Breast epithelium (tissue), 4 donors: Measurements from ENCODE around the gene AFF3. TPM values are rescaled to one million over a fixed set of nuclear protein-coding genes. Genes with fewer than 3 reads are reported as not detected.

Experiments
- DNase-seq, 2 donors: peaks; one replicate each; pipeline ENCODE4 v3.0.0-alpha.2; 2019; ENCODE audit warnings: low spot score in 2 of 2
- H3K27ac ChIP-seq, 2 donors: fragments of 200-600 bp; sonication (generic) in 1 of 2; one replicate each; pipeline ENCODE4 v1.5.1; 2016 to 2019; ENCODE audit warnings: mild to moderate bottlenecking in 1 of 2
- H3K27me3 ChIP-seq, 2 donors: fragments of 200-600 bp; sonication (generic) in 1 of 2; one replicate each; pipeline versions ENCODE4 v1.5.1 to v1.6.0; 2017 to 2019; ENCODE audit warnings: control low read depth in 1 of 2, mild to moderate bottlenecking in 1 of 2
- H3K36me3 ChIP-seq: fragments of 200-600 bp; one replicate; pipeline ENCODE4 v1.5.1; 2019
- H3K4me1 ChIP-seq, 2 donors: fragments of 200-600 bp; sonication (generic); one replicate each; pipeline ENCODE4 v1.5.1; 2016 to 2019; ENCODE audit warnings: control low read depth in 1 of 2
- H3K4me3 ChIP-seq, 3 donors: fragments of 200-600 bp; sonication (generic); 1 replicate in 2 of 3; 2 replicates in 1 of 3; pipeline ENCODE4 v1.5.1; 2016 to 2019; ENCODE audit warnings: mild to moderate bottlenecking in 3 of 3, moderate library complexity in 2 of 3
- H3K9me3 ChIP-seq, 2 donors: fragments of 200-600 bp; sonication (generic) in 1 of 2; one replicate each; pipeline ENCODE4 v1.5.1; 2016 to 2019; ENCODE audit warnings: control low read depth in 1 of 2
- POLR2A ChIP-seq: fragments of 450-650 bp; IDR thresholded peaks from one replicate; pipeline ENCODE4 v1.6.1; 2016; ENCODE audit warnings: antibody characterized with exemption, mild to moderate bottlenecking, moderate library complexity
- POLR2AphosphoS5 ChIP-seq, 3 donors: sonication (generic); formaldehyde crosslinking; IDR thresholded peaks; one replicate each; pipeline ENCODE4 v1.6.1; 2017; ENCODE audit warnings: antibody characterized with exemption in 3 of 3
- intact Hi-C: fragments of 100-400 bp; cut with DNase I; formaldehyde crosslinking; loops from one replicate; pipeline ENCODE4 v1.15.1; 2023; ENCODE audit warnings: low total_unique reads
- total RNA-seq, 3 donors: library from RNA; depleted of rRNA; stranded (reverse); fragments of >200 nt; gene quantifications; one replicate each; pipeline ENCODE4 v1.1.0, GENCODE V29; 2016
- TF ChIP-seq, protein P1 (sequence below), 3 donors: fragments of 450-650 bp; IDR thresholded peaks; one replicate each; pipeline ENCODE4 v1.5.1; 2016 to 2017; ENCODE audit warnings: antibody characterized with exemption in 3 of 3, mild to moderate bottlenecking in 3 of 3, moderate library complexity in 3 of 3

The AFF3 gene
- total RNA-seq, 3 donors from 2014 or later, result 8.2 to 116 (median 63.6) TPM

DNA sequence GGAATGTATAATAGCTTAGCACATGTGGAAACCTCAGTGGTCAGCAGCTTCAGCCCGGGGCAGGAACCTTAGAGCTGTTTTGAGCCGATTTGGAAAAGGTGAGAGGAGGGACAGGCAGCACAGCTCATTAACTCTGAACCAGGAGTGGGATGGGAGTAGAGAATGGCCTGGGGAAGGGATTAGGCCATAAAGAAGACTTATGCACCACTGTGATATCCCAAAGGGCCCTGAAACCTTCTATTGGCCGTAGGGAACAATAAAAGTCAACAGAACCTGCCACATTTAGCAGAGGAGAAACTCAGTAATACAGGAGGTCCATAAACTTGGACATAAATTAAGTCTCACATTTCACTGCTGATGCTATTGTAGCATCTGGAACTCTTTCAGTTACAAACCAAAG, 528.4 kb downstream of the AFF3 start:
- H3K4me3 ChIP-seq, result no peak overlapping the region
- DNase-seq, result no peak
- TF ChIP-seq POLR2A (no peak), POLR2AphosphoS5 (IDR thresholded peaks at IDR 0.05) (no peak)
- TF ChIP-seq, protein P1, sequence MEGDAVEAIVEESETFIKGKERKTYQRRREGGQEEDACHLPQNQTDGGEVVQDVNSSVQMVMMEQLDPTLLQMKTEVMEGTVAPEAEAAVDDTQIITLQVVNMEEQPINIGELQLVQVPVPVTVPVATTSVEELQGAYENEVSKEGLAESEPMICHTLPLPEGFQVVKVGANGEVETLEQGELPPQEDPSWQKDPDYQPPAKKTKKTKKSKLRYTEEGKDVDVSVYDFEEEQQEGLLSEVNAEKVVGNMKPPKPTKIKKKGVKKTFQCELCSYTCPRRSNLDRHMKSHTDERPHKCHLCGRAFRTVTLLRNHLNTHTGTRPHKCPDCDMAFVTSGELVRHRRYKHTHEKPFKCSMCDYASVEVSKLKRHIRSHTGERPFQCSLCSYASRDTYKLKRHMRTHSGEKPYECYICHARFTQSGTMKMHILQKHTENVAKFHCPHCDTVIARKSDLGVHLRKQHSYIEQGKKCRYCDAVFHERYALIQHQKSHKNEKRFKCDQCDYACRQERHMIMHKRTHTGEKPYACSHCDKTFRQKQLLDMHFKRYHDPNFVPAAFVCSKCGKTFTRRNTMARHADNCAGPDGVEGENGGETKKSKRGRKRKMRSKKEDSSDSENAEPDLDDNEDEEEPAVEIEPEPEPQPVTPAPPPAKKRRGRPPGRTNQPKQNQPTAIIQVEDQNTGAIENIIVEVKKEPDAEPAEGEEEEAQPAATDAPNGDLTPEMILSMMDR (IDR thresholded peaks at IDR 0.05), result no peak
- no peak overlapping the region for H3K27ac ChIP-seq
- no peaks in the 10 kb centered on the region for H3K36me3 ChIP-seq
- H3K9me3 ChIP-seq, result no peaks in the 10 kb centered on the region
- intact Hi-C loops, result no loop called here
- H3K4me1 ChIP-seq, result no peaks in the 10 kb centered on the region
- no peaks in the 10 kb centered on the region for H3K27me3 ChIP-seq

DNA sequence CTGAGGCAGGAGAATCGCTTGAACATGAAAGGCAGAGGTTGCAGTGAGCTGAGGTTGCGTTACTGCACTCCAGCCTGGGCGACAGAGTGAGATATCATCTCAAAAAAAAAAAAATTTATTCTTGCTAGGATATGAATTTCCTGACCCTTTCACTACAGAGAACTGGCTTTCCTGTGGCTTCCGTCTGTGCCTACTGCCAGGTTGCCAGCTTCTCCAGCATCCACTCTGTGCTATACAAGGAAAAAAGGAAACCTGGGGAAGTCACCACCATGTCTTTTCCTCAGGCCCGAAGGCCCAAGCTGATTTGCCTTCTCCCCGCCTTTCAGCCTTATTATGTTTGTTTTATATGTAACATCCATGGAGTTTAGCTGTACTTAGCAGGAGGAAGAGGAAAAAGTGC, 530.6 kb downstream of the AFF3 start:
- H3K9me3 ChIP-seq, result no peaks in the 10 kb centered on the region
- H3K27me3 ChIP-seq, result no peaks in the 10 kb centered on the region
- no peak overlapping the region for H3K4me3 ChIP-seq
- no peaks in the 10 kb centered on the region for H3K4me1 ChIP-seq
- H3K36me3 ChIP-seq, result no peaks in the 10 kb centered on the region
- TF ChIP-seq POLR2A (no peak), POLR2AphosphoS5 (IDR thresholded peaks at IDR 0.05) (no peak)
- TF ChIP-seq, protein P1 (IDR thresholded peaks at IDR 0.05), result no peak
- intact Hi-C loops, result no loop called here
- DNase-seq, result no peak
- no peak overlapping the region for H3K27ac ChIP-seq

DNA sequence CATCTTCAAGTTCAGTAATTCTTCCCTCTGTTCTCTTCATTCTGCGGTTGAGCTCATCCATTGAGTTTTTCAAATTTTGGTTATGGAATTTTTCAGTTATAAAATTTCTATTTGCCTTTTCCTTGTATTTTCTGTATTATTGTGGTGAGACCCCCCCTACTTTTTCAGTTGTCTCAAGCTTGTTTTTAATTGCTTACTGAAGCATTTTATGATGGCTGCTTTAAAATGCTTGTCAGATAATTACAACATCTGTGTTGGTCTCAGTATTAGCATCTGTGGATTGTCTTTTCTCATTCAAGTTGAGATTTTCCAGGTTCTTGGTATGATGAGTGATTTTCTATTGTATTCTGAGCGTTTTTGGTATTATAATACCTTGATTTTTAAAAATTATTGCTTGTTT, 531.4 kb downstream of the AFF3 start:
- no peaks in the 10 kb centered on the region for H3K4me1 ChIP-seq
- TF ChIP-seq POLR2A (no peak), POLR2AphosphoS5 (IDR thresholded peaks at IDR 0.05) (no peak)
- TF ChIP-seq, protein P1 (IDR thresholded peaks at IDR 0.05), result no peak
- no peaks in the 10 kb centered on the region for H3K36me3 ChIP-seq
- H3K27ac ChIP-seq, result no peak overlapping the region
- no peaks in the 10 kb centered on the region for H3K27me3 ChIP-seq
- no peak for DNase-seq
- intact Hi-C loops, result no loop called here
- H3K9me3 ChIP-seq, result no peaks in the 10 kb centered on the region
- H3K4me3 ChIP-seq, result no peak overlapping the region

DNA sequence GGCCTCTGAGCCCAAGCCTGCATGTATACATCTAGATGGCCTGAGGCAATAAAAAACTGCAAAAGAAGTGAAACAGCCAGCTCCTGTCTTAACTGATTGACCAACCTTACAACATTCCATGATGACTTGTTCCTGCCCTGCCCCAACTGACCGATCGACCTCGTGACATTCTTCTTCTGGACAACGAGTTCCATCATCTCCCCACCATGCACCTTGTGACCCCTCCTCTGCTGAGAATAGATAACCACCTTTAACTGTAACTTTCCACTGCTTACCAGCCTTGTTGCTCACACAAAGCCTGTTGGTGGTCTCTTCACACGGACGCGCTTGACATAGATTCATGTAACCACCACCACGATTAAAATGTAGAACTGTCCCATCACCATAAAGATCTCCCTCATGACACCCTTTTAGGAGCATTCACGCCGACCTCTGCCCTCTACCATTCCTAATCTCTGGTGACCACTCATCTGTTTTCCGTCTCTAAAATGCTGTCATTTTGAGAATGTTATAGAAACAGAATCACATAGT, 532.5 kb downstream of the AFF3 start:
- H3K9me3 ChIP-seq, result no peaks in the 10 kb centered on the region
- no peak overlapping the region for H3K4me3 ChIP-seq
- DNase-seq, result no peak
- H3K4me1 ChIP-seq, result no peaks in the 10 kb centered on the region
- no peaks in the 10 kb centered on the region for H3K27me3 ChIP-seq
- intact Hi-C loops, result loop anchor here (10.0 kb wide), 1 partner anchor 355 kb away; no protein-coding TSS in a partner anchor
- no peak for TF ChIP-seq POLR2AphosphoS5 (IDR thresholded peaks at IDR 0.05)
- no peak for TF ChIP-seq POLR2A
- TF ChIP-seq, protein P1 (IDR thresholded peaks at IDR 0.05), result no peak
- no peak overlapping the region for H3K27ac ChIP-seq
- no peaks in the 10 kb centered on the region for H3K36me3 ChIP-seq

DNA sequence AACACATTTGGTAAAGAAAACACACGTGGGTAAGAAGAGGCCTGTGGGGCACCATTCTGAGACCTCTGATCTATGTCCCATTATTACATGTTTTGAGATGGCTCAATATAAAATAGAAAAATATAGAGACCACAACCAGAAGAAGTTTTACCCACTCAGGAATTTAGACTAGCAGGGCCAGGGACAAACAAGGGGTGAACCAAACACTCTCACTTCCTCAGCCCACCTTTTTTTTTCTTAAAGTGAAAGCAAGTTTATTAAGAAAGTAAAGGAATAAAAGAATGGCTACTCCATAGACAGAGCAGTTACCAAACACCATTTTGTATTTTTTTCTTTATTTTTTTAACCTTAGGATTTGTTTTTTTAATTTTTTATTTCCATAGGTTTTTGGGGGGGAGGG, 533.5 kb downstream of the AFF3 start:
- Histone ChIP-seq H3K27ac (no peak overlapping the region), H3K9me3 (no peaks in the 10 kb centered on the region), H3K27me3 (no peaks in the 10 kb centered on the region), H3K4me3 (no peak overlapping the region), H3K4me1 (no peaks in the 10 kb centered on the region), H3K36me3 (no peaks in the 10 kb centered on the region)
- intact Hi-C loops, result loop anchor here (10.0 kb wide), 1 partner anchor 356 kb away; no protein-coding TSS in a partner anchor
- DNase-seq, result no peak
- TF ChIP-seq POLR2A (no peak), POLR2AphosphoS5 (IDR thresholded peaks at IDR 0.05) (no peak)
- TF ChIP-seq, protein P1 (IDR thresholded peaks at IDR 0.05), result no peak
